Left lung (tissue), 10 donors: Measurements from ENCODE around the gene AGBL2. TPM values are rescaled to one million over a fixed set of nuclear protein-coding genes. Genes with fewer than 3 reads are reported as not detected.
"Not testable (repeated sequence)": the region's sequence is repeated elsewhere in the genome, so short reads cannot be mapped to it uniquely, and the experiment has no call there.

ENCODE experiments used
- ATAC-seq: fragments of 200-7000 bp; cut with Tn5 transposase; one replicate; pipeline ENCODE4 v1.9.1; 2020; ENCODE audit warnings: moderate library complexity
- DNase-seq, 4 donors: peaks; one replicate each; pipeline ENCODE4 v3.0.0-alpha.2; 2013 to 2020
- H3K27ac ChIP-seq, 2 donors: fragments of 200-600 bp; sonication (generic) in 1 of 2; one replicate each; pipeline versions ENCODE4 v1.5.0 to v1.8.0; 2020 to 2021
- H3K27me3 ChIP-seq, 2 donors: fragments of 200-600 bp; sonication (generic) in 1 of 2; one replicate each; pipeline versions ENCODE4 v1.5.0 to v1.8.0; 2020 to 2021
- H3K36me3 ChIP-seq, 2 donors: fragments of 200-600 bp; sonication (generic) in 1 of 2; one replicate each; pipeline versions ENCODE4 v1.5.0 to v1.8.0; 2020 to 2021
- H3K4me1 ChIP-seq, 2 donors: fragments of 200-600 bp; one replicate each; pipeline ENCODE4 v1.8.0; 2021
- H3K4me3 ChIP-seq, 2 donors: fragments of 200-600 bp; sonication (generic) in 1 of 2; one replicate each; pipeline versions ENCODE4 v1.5.0 to v1.8.0; 2020 to 2021; ENCODE audit warnings: mild to moderate bottlenecking in 1 of 2
- H3K9me3 ChIP-seq, 2 donors: fragments of 200-600 bp; sonication (generic) in 1 of 2; one replicate each; pipeline versions ENCODE4 v1.5.0 to v1.8.0; 2020 to 2021
- intact Hi-C, 2 donors: fragments of 100-400 bp; cut with DNase I; formaldehyde crosslinking; loops; one replicate each; pipeline versions ENCODE4 v1.11.2 to v1.14.2; 2022
- polyA plus RNA-seq, 6 donors: library from polyadenylated mRNA; unstranded; fragments of 120-200 nt; gene quantifications; one replicate each; pipeline ENCODE4 v1.2.1, GENCODE V29; 2013; ENCODE audit not compliant: insufficient read length in 6 of 6
- total RNA-seq, 2 donors: library from RNA; stranded (reverse); fragmentation: NEBNext Ultra II Directional; extraction: Animal tissue kit (Norgen Biotek cat#: 25700); gene quantifications; one replicate each; pipeline ENCODE4 v1.2.1, GENCODE V29; 2021
- TF ChIP-seq, protein P1 (sequence below), 2 donors: fragments of 200-600 bp; sonication (generic) in 1 of 2; IDR thresholded peaks; one replicate each; pipeline versions ENCODE4 v1.5.0 to v1.8.0; 2021; ENCODE audit warnings: antibody characterized with exemption in 2 of 2
- donor health status: DM: no; HTN: yes; CAD: no.
- donor health status: DM: no; HTN: no; CAD: no.

The AGBL2 gene
- total and polyA plus RNA-seq, 8 donors = 2.1 to 14.8 (median 8.7) TPM

DNA sequence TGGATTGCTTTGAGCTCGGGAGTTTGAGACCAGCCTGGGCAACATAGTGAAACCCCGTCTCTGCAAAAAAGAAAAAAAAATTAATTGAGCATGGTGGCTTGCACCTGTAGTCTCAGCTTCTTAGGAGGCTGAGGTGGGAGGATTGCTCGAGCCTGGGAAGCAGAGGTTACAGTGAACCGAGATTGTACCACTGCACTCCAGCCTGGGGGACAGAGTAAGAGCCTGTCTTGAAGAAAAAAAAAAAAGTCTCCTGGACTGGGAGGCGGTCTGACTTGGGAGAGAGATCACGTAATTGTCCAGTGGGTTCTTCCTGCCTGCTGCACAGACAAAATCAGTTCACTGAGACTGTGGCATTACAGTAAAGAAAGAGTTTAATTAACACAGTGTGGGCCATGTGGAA lies 69.7 kb downstream of the AGBL2 start:
- intact Hi-C loops = no loop called here
- H3K4me3 ChIP-seq = no peak overlapping the region
- H3K27ac ChIP-seq = no peak overlapping the region
- H3K27me3 ChIP-seq = no peaks in the 10 kb centered on the region
- no peaks in the 10 kb centered on the region for H3K9me3 ChIP-seq
- peaks cover 3 to 20% of the 10 kb centered on the region in 2 donors for H3K4me1 ChIP-seq
- H3K36me3 ChIP-seq = no peaks in the 10 kb centered on the region
- no peak for ATAC-seq
- TF ChIP-seq, protein P1, sequence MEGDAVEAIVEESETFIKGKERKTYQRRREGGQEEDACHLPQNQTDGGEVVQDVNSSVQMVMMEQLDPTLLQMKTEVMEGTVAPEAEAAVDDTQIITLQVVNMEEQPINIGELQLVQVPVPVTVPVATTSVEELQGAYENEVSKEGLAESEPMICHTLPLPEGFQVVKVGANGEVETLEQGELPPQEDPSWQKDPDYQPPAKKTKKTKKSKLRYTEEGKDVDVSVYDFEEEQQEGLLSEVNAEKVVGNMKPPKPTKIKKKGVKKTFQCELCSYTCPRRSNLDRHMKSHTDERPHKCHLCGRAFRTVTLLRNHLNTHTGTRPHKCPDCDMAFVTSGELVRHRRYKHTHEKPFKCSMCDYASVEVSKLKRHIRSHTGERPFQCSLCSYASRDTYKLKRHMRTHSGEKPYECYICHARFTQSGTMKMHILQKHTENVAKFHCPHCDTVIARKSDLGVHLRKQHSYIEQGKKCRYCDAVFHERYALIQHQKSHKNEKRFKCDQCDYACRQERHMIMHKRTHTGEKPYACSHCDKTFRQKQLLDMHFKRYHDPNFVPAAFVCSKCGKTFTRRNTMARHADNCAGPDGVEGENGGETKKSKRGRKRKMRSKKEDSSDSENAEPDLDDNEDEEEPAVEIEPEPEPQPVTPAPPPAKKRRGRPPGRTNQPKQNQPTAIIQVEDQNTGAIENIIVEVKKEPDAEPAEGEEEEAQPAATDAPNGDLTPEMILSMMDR (IDR thresholded peaks at IDR 0.05) = no peak
- DNase-seq = no peak

DNA sequence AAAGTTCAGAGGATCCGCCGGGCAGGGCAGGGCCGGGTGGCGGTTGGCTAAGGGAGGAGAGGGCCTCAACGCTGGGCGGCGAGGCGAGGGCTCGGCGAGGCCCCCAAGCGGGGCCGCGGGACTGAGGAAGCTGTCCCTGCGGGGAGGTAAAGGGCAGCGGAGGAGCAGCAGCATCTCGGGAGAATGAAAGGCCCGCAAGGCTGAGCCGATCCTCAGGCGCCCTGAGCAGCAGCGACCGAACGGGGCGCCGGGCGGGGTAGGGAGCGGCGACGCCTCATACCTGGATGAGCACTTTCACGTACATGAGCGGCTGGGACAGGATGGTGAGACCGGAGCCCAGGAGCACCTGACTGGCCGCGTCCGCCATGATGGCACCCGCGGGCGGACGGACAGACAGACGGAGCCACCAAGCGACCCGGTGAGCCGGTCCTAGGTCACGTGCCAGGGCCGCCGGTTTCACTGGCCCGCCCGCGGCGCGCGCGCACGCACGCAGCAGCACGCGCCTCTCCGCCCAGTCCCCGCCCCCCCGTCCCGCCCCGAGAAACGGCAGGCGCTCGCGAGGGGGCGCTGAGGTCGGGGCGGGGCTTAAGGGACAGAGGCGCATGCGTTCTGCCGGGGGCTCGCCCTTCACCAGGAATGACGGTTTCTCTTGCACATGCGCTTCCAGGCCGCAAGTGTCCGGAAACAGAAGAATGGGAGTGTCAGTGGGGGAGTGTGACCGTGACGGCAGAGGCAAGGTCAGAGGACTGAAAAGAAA lies 72.9 kb downstream of the AGBL2 start, which contains the start of gene MTCH2:
MTCH2 (minus strand) TSS at position 461 of the 757 bp plus-strand sequence; CDS start at position 367, 94 bp downstream.
- TF ChIP-seq, protein P1 (IDR thresholded peaks at IDR 0.05) = peak in 1 of 2 donors; percentile 53
- intact Hi-C loops = no loop called here
- H3K4me3 ChIP-seq = peak within 1 kb of the TSS; percentile 63 to 95

DNA sequence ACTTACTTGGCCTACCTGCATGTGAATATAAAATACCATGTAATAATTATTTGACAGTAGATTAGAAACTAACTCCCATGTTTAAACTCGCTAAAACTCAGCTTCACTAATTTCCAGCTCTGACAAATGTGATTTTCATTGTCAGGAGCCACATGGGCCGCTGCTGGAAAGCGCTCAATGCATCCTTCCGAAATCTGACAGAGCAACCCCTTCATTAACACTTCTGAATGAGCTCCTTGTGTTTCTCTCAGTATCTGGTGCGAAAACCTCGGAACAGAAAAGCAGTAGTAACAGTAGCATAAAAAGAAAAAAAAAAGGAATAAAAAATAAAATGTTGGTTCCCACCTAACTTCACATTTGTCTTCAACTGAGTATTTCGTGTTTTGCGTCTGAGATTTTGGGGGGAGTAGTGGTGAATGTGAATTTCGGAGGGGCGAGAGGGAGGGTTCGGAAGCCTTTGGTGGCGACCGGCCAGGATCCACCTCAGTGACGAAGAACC lies 73.5 kb downstream of the AGBL2 start:
- intact Hi-C loops = no loop called here

More for the DNA sequence above, 72.9 kb downstream of the AGBL2 start, which contains the start of gene MTCH2:
- Histone ChIP-seq H3K27me3 (no peaks in the 10 kb centered on the region), H3K4me1 (peaks cover 4 to 24% of the 10 kb centered on the region in 2 donors), H3K27ac (peak within 1 kb of the TSS; percentile 84 to 95), H3K36me3 (peaks cover 0 to 24% of the 10 kb centered on the region in 2 donors), H3K9me3 (no peaks in the 10 kb centered on the region)
- peak; percentile 96 to 99 (median 98) for DNase-seq
- ATAC-seq = peak; percentile 99

DNA sequence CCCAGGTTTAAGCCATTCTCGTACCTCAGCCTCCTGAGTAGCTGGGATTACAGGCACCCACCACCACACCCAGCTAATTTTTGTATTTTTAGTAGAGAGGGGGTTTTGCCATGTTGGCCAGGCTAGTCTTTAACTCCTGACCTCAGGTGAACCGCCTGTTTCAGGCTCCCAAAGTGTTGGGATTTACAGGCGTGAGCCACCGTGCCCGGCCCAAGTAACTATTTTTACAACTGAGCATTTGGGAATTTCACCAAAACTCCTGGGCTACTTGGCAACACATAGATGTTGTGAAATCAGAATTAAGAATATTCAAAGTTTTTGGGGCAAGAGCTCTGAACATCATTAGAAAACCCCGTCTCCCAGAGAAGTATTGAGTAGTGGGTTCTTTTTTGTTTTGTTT lies 74.7 kb downstream of the AGBL2 start:
- H3K9me3 ChIP-seq, ATAC-seq, intact Hi-C loops, H3K27me3 ChIP-seq, H3K27ac ChIP-seq: not testable (repeated sequence)
- peaks cover 4 to 24% of the 10 kb centered on the region in 2 donors for H3K4me1 ChIP-seq
- peak in 1 of 4 donors; percentile 7 for DNase-seq
- H3K4me3 ChIP-seq = peak overlapping the region in 1 of 2 donors; percentile 95
- peaks cover 0 to 42% of the 10 kb centered on the region in 2 donors for H3K36me3 ChIP-seq

More for the DNA sequence above, 73.5 kb downstream of the AGBL2 start:
- Histone ChIP-seq H3K9me3 (no peaks in the 10 kb centered on the region), H3K4me3 (peak overlapping the region; percentile 63 to 95), H3K27me3 (no peaks in the 10 kb centered on the region), H3K36me3 (peaks cover 0 to 30% of the 10 kb centered on the region in 2 donors), H3K27ac (peak overlapping the region; percentile 84 to 95), H3K4me1 (peaks cover 4 to 24% of the 10 kb centered on the region in 2 donors)
- ATAC-seq = no peak
- TF ChIP-seq, protein P1 (IDR thresholded peaks at IDR 0.05) = no peak
- DNase-seq = no peak

DNA sequence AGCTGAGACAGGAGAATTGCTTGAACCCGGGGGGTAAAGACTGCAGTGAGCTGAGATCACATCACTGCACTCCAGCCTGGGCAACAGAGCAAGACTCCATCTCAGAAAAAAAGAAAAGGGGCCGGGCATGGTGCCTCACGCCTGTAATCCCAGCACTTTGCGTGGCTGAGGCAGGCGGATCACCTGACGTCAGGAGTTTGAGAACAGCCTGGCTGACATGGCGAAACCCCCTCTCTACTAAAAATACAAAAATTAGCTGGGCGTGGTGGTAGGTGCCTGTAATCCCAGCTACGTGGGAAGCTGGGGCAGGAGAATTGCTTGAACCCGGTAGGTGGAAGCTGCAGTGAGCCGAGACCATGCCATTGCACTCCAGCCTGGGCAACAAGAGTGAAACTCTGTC lies 78.8 kb downstream of the AGBL2 start:
- not testable (repeated sequence) for ATAC-seq

DNA sequence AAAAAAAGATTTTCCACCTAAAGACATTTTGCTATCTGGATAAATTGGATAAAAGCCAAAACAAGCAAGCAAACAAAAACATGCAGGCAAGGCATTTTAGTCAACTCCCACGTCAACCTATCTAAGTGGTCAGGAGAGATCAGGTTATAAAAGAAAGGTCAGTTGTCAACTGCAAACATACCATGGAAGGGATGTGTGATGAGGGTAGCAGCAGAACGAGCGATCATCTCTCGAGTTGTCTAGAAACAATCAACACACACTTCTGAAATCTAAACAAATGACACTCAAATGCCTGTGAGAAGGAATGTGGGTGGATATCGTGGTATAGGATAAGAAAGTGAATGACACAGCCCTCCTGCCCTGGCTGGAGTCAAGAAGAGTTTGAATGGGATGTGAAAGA lies 83.7 kb downstream of the AGBL2 start:
- H3K27ac ChIP-seq = no peak overlapping the region
- TF ChIP-seq, protein P1 (IDR thresholded peaks at IDR 0.05) = no peak
- peaks cover 0 to 100% of the 10 kb centered on the region in 2 donors for H3K36me3 ChIP-seq
- DNase-seq (no peak), ATAC-seq (no peak)
- intact Hi-C loops = no loop called here
- H3K9me3 ChIP-seq = no peaks in the 10 kb centered on the region
- H3K4me3 ChIP-seq = no peak overlapping the region
- no peaks in the 10 kb centered on the region for H3K4me1 ChIP-seq
- no peaks in the 10 kb centered on the region for H3K27me3 ChIP-seq

More for the DNA sequence above, 78.8 kb downstream of the AGBL2 start:
- H3K9me3 ChIP-seq, H3K27ac ChIP-seq, DNase-seq, H3K4me3 ChIP-seq, H3K27me3 ChIP-seq, intact Hi-C loops: not testable (repeated sequence)
- peaks cover 0 to 83% of the 10 kb centered on the region in 2 donors for H3K36me3 ChIP-seq
- H3K4me1 ChIP-seq = peaks cover 4 to 12% of the 10 kb centered on the region in 2 donors
